Right lobe of liver (tissue), 6 donors: ENCODE measurements around the gene DLG5. TPM values are rescaled to one million over a fixed set of nuclear protein-coding genes. Genes with fewer than 3 reads are reported as not detected.

ENCODE experiments used
- ATAC-seq, 4 donors: fragments of 200-7000 bp; cut with Tn5 transposase; one replicate each; pipeline ENCODE4 v1.9.1; 2020; ENCODE audit warnings: mild to moderate bottlenecking in 4 of 4, moderate library complexity in 4 of 4
- DNase-seq, 3 donors: peaks; one replicate each; pipeline ENCODE4 v3.0.0-alpha.2; 2020
- H3K27ac ChIP-seq, 3 donors: fragments of 200-600 bp; one replicate each; pipeline ENCODE4 v1.8.0; 2022
- H3K27me3 ChIP-seq, 2 donors: fragments of 200-600 bp; one replicate each; pipeline ENCODE4 v1.8.0; 2022
- H3K36me3 ChIP-seq, 4 donors: fragments of 200-600 bp; sonication (generic) in 1 of 4; one replicate each; pipeline versions ENCODE4 v1.5.1 to v1.8.0; 2017 to 2022; ENCODE audit warnings: control low read depth in 1 of 4
- H3K4me1 ChIP-seq, 4 donors: fragments of 200-600 bp; sonication (generic) in 1 of 4; one replicate each; pipeline versions ENCODE4 v1.5.1 to v1.8.0; 2017 to 2022; ENCODE audit warnings: control low read depth in 1 of 4
- H3K4me3 ChIP-seq, 3 donors: fragments of 200-600 bp; one replicate each; pipeline ENCODE4 v1.8.0; 2022
- H3K9me3 ChIP-seq, 4 donors: fragments of 200-600 bp; sonication (generic) in 1 of 4; one replicate each; pipeline versions ENCODE4 v1.5.1 to v1.8.0; 2017 to 2022; ENCODE audit warnings: control low read depth in 1 of 4
- POLR2A ChIP-seq: fragments of 450-650 bp; IDR thresholded peaks from one replicate; pipeline ENCODE4 v1.6.1; 2017; ENCODE audit warnings: antibody characterized with exemption, mild to moderate bottlenecking
- WGBS: methylation state at CpG from one replicate; pipeline ENCODE4 v1.1.6; 2018; ENCODE audit warnings: low coverage, low lambda C conversion rate; ENCODE audit not compliant: insufficient coverage; ENCODE audit errors: missing lambda C conversion rate; 5-methylcytosine and 5-hydroxymethylcytosine counted together
- intact Hi-C, 2 donors: fragments of 100-400 bp; cut with DNase I; formaldehyde crosslinking; loops; one replicate each; pipeline versions ENCODE4 v1.11.2 to v1.14.1; 2022
- total RNA-seq, 6 experiments: library from RNA; depleted of rRNA in 2 of 6; stranded (reverse); fragments of >200 nt in 2 of 6; fragmentation: NEBNext Ultra II Directional in 3 of 6; extraction: Animal tissue kit (Norgen Biotek cat#: 25700) in 3 of 6; gene quantifications; one replicate each; pipeline versions ENCODE4 v1.1.0 to v1.2.4, GENCODE V29; 2016 to 2023
- TF ChIP-seq, protein P1 (sequence below), 4 donors: fragments of 200-600 bp in 3 of 4; fragments of 450-650 bp in 1 of 4; IDR thresholded peaks; one replicate each; pipeline versions ENCODE4 v1.5.1 to v1.8.0; 2016 to 2022; ENCODE audit warnings: antibody characterized with exemption in 4 of 4, mild to moderate bottlenecking in 2 of 4
- donor health status: DM: no; HTN: yes; CAD: no.
- donor health status: DM: no; HTN: no; CAD: no.
- donor health status: DM: no; HTN: no; CAD: no.
- donor health status: DM: no; HTN: yes; CAD: no.
- donor health status: DM: no; HTN: yes; CAD: no.

The DLG5 gene
- total RNA-seq, 6 experiments from 2014 or later = 5.6 to 8.8 (median 7.6) TPM

DNA sequence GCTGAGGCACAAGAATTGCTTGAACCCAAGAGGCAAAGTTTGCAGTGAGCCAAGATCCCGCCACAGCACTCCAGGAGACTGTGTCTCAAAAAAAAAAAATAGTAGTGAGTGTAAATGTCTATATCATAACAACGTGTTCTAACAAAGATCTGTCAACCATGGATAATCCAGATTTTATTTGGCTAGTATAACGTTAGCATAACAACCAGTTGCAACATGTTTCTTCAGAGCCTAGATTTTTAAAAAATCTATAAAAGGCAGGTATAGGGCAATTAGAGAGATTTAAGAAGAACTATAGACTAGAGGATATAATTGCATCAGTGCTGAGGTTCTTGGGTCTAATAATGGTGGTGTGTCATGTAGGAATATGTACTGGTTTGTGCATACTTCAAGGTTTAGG, 30.5 kb downstream of the DLG5 start:
- ATAC-seq (no peak), DNase-seq (no peak)
- H3K4me3 ChIP-seq = no peak overlapping the region
- no peaks in the 10 kb centered on the region for H3K9me3 ChIP-seq
- no peak overlapping the region for H3K27ac ChIP-seq
- no peak for TF ChIP-seq POLR2A
- TF ChIP-seq, protein P1, sequence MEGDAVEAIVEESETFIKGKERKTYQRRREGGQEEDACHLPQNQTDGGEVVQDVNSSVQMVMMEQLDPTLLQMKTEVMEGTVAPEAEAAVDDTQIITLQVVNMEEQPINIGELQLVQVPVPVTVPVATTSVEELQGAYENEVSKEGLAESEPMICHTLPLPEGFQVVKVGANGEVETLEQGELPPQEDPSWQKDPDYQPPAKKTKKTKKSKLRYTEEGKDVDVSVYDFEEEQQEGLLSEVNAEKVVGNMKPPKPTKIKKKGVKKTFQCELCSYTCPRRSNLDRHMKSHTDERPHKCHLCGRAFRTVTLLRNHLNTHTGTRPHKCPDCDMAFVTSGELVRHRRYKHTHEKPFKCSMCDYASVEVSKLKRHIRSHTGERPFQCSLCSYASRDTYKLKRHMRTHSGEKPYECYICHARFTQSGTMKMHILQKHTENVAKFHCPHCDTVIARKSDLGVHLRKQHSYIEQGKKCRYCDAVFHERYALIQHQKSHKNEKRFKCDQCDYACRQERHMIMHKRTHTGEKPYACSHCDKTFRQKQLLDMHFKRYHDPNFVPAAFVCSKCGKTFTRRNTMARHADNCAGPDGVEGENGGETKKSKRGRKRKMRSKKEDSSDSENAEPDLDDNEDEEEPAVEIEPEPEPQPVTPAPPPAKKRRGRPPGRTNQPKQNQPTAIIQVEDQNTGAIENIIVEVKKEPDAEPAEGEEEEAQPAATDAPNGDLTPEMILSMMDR (IDR thresholded peaks at IDR 0.05) = no peak
- no peaks in the 10 kb centered on the region for H3K27me3 ChIP-seq
- H3K36me3 ChIP-seq = no peaks in the 10 kb centered on the region
- intact Hi-C loops = no loop called here
- 70% methylated on average over 3 of the region's 3 CpGs for WGBS
- peaks cover 0 to 39% (median 14%) of the 10 kb centered on the region in 4 donors for H3K4me1 ChIP-seq

DNA sequence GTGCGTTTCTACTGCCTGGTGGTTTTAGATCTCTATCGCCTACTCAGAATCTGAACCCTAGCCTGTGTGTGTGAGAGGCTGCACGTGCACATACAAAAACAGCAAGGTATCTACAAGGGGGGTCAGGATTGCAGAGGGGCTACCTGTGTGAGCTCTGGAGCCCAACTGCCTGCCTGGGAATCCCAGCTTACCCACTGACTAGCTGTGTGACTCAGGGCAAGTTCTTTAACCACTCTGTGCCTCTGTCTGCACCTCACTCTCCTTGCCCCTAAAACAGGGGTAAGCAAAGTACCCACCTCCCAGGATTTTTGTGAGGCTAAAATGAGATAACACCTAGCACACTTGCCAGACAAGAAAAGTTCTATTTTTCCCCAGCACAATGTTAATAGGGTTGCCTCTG, 32.5 kb downstream of the DLG5 start:
- Histone ChIP-seq H3K9me3 (no peaks in the 10 kb centered on the region), H3K27me3 (no peaks in the 10 kb centered on the region), H3K4me1 (peaks cover 0 to 40% (median 13%) of the 10 kb centered on the region in 4 donors), H3K36me3 (no peaks in the 10 kb centered on the region), H3K27ac (no peak overlapping the region), H3K4me3 (no peak overlapping the region)
- DNase-seq = no peak
- TF ChIP-seq POLR2A = no peak
- TF ChIP-seq, protein P1 (IDR thresholded peaks at IDR 0.05) = no peak
- ATAC-seq = no peak
- intact Hi-C loops = no loop called here
- 96% methylated on average over 3 of the region's 3 CpGs for WGBS

DNA sequence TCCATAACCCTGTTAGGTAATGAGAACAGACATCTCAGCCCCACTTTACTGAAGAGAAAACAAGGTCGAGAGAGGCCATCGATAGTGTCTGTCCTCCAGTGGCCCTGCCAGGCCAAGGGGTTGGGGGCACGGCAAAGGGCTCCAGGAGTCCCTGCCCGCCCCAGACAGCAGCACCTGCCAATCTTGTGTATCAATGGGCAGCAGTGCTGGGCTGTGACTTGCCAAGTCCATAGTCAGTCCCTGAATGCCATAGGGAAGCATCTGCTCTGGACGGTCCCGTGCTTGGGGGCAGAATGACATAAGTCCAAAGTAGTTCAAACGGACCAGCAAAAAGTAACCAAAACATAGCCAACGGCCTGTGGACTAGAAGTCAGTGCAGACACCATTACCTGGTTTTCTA, 33.2 kb downstream of the DLG5 start:
- H3K27ac ChIP-seq = peak overlapping the region in 1 of 3 donors; percentile 70
- DNase-seq = no peak
- intact Hi-C loops = no loop called here

DNA sequence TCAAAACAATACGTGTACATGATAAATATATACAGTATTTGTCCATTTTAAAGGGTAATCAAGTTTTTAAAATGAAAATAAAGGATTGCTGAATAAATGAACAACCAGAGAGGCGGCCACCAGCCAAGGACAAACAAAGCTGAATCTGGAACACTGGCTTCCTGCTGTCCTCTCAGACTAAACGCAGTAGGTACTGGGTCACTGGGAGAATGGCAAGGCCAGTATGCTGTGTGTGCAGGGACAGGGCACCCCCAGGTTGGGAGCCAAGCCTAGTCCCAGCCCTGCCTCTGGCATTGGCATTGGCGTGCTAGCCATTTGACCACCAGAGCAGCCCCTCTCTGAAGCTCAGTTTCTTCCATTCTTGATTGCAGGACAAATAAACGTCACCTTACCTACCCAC, 33.8 kb downstream of the DLG5 start:
- peak; percentile 61 to 87 (median 85) for ATAC-seq
- TF ChIP-seq, protein P1 (IDR thresholded peaks at IDR 0.05) = no peak
- no peak for TF ChIP-seq POLR2A

More for the DNA sequence above, 33.2 kb downstream of the DLG5 start:
- H3K4me3 ChIP-seq = no peak overlapping the region
- H3K9me3 ChIP-seq = no peaks in the 10 kb centered on the region
- no CpG with 5 or more reads among the region's 8 CpGs for WGBS
- peak in 2 of 4 donors; percentile 13 to 19 for ATAC-seq
- H3K27me3 ChIP-seq = no peaks in the 10 kb centered on the region
- TF ChIP-seq, protein P1 (IDR thresholded peaks at IDR 0.05) = no peak
- TF ChIP-seq POLR2A = no peak
- H3K4me1 ChIP-seq = peaks cover 0 to 41% (median 12%) of the 10 kb centered on the region in 4 donors
- H3K36me3 ChIP-seq = no peaks in the 10 kb centered on the region

More for the DNA sequence above, 33.8 kb downstream of the DLG5 start:
- Histone ChIP-seq H3K27me3 (no peaks in the 10 kb centered on the region), H3K9me3 (no peaks in the 10 kb centered on the region), H3K4me1 (peaks cover 0 to 41% (median 12%) of the 10 kb centered on the region in 4 donors), H3K27ac (peak overlapping the region in 1 of 3 donors; percentile 70), H3K4me3 (no peak overlapping the region), H3K36me3 (no peaks in the 10 kb centered on the region)
- intact Hi-C loops = no loop called here
- peak in 1 of 3 donors; percentile 74 for DNase-seq
- 51% methylated on average over 5 of the region's 5 CpGs for WGBS
